BJ (cell line): ENCODE results near the gene HHLA2. TPM values are rescaled to one million over a fixed set of nuclear protein-coding genes. Genes with fewer than 3 reads are reported as not detected.

Source experiments
- CTCF ChIA-PET: fragments of 350-600 bp; formaldehyde crosslinking; extraction: SDS; loops from one replicate; lab custom pipeline; 2021; ENCODE audit warnings: antibody characterized with exemption, inconsistent platforms; lab: Yijun Ruan, JAX
- POLR2A ChIA-PET: fragments of 300-600 bp; sonication (Branson Sonifier 250); formaldehyde crosslinking; extraction: SDS; loops from one replicate; lab custom pipeline; 2021; ENCODE audit warnings: antibody characterized with exemption; lab: Charles Lee
- DNase-seq: peaks from one replicate; pipeline ENCODE4 v3.0.0-alpha.2; 2011; ENCODE audit warnings: low read depth
- H3K27me3 ChIP-seq: 2 replicates; pipeline ENCODE4 v1.6.0; 2011; ENCODE audit warnings: low read length; ENCODE audit not compliant: control insufficient read depth, insufficient read depth
- H3K36me3 ChIP-seq: 2 replicates; pipeline ENCODE4 v1.5.1; 2011; ENCODE audit warnings: low read length; ENCODE audit not compliant: control insufficient read depth, insufficient read depth
- H3K4me3 ChIP-seq: 2 replicates; pipeline ENCODE4 v1.5.1; 2011; ENCODE audit warnings: low read depth, mild to moderate bottlenecking, control low read depth, low read length
- CTCF ChIP-seq: IDR thresholded peaks from 2 replicates; pipeline ENCODE4 v1.5.1; 2011; ENCODE audit warnings: low read depth, mild to moderate bottlenecking, control low read depth, inconsistent platforms, low read length, moderate library complexity; ENCODE audit not compliant: insufficient read depth
- polyA plus RNA-seq: library from polyadenylated mRNA; depleted of rRNA; stranded (reverse); fragments of >200 nt; gene quantifications from 2 replicates; pipeline ENCODE4 v1.2.3, GENCODE V29; 2011; rRNA removed

HHLA2 gene
- polyA plus RNA-seq, 1 experiment, result not detected

- H3K4me3 ChIP-seq, result no peak overlapping the region
- DNase-seq, result no peak
- no peaks in the 10 kb centered on the region for H3K27me3 ChIP-seq
- H3K36me3 ChIP-seq, result no peaks in the 10 kb centered on the region
- ChIA-PET POLR2A (no interaction called here), CTCF (interaction anchor here (0.6 to 1.6 kb wide), 3 partner anchors 8 to 65 kb away, joined by 3 read pairs; no protein-coding TSS in a partner anchor)
- TF ChIP-seq CTCF, result no peak
Observed at GRCh38 chr3:108414007-108414406, 117.7 kb downstream of the HHLA2 start.

- no peak for TF ChIP-seq CTCF
- no peak for DNase-seq
- ChIA-PET POLR2A (no interaction called here), CTCF (no interaction called here)
- H3K27me3 ChIP-seq, result no peaks in the 10 kb centered on the region
- H3K4me3 ChIP-seq, result no peak overlapping the region
- no peaks in the 10 kb centered on the region for H3K36me3 ChIP-seq
Observed at GRCh38 chr3:108415661-108416060, 119.3 kb downstream of the HHLA2 start.

GRCh38 chr3:108416111-108416869 is 119.9 kb downstream of the HHLA2 start:
- ChIA-PET CTCF (no interaction called here), POLR2A (no interaction called here)
- Histone ChIP-seq H3K36me3 (no peaks in the 10 kb centered on the region), H3K27me3 (no peaks in the 10 kb centered on the region), H3K4me3 (no peak overlapping the region)
- no peak for TF ChIP-seq CTCF
- DNase-seq, result no peak

GRCh38 chr3:108420926-108421325 is 124.6 kb downstream of the HHLA2 start:
- ChIA-PET POLR2A (no interaction called here), CTCF (interaction anchor here (0.6 to 2.0 kb wide), 2 partner anchors 10 to 11 kb away, joined by 3 to 6 read pairs; no protein-coding TSS in a partner anchor)
- no peak for TF ChIP-seq CTCF

More at GRCh38 chr3:108420926-108421325, 124.6 kb downstream of the HHLA2 start:
- Histone ChIP-seq H3K4me3 (no peak overlapping the region), H3K27me3 (no peaks in the 10 kb centered on the region), H3K36me3 (no peaks in the 10 kb centered on the region)
- no peak for DNase-seq

Other genes starting within 250 kb of the HHLA2 start
- 13.4 and 29.8 TPM in 2 replicates for gene CD47, start 205.5 kb upstream of the HHLA2 start, polyA plus RNA-seq
- 32.1 and 43.9 TPM in 2 replicates for gene IFT57, start 74.1 kb upstream of the HHLA2 start, polyA plus RNA-seq
- 0.02 TPM in 2 replicates for gene MYH15, start 214.0 kb downstream of the HHLA2 start, polyA plus RNA-seq